NB4 (cell line): Measurements from ENCODE around the gene ADH1C.

ENCODE experiments used
- CTCF ChIP-seq: IDR thresholded peaks from one replicate; pipeline ENCODE4 v1.5.1; 2012; ENCODE audit warnings: low read depth, low read length
- MAX ChIP-seq: IDR thresholded peaks from 2 replicates; pipeline ENCODE4 v1.6.1; 2011; ENCODE audit warnings: low read depth, low read length
- MYC ChIP-seq: IDR thresholded peaks from 2 replicates; pipeline ENCODE4 v1.6.1; 2011; ENCODE audit warnings: low read depth, low read length
- POLR2A ChIP-seq: IDR thresholded peaks from 2 replicates; pipeline ENCODE4 v1.6.1; 2011; ENCODE audit warnings: mild to moderate bottlenecking; ENCODE audit not compliant: insufficient read length; ENCODE audit errors: extremely low read depth

DNA sequence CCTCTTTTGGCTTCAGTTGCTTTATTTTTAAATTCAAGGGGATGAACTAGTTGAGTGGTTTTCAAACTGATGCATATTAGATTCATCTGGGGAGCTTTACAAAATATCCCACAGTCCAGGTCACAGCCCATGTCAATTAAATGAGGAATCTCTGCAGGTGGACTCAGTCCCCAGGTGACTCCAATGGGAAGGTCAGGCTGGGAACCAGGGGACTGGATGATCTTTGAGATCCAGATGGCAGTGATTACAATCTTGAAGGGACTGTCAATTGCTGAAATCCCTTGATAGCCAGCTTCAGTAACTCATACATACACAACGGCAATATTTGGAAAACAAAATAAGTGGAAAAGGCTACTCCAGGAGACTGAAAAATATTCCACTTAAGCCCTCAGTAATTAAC is 38.3 kb downstream of the ADH1C start:
- TF ChIP-seq POLR2A (no peak), CTCF (no peak), MAX (no peak), MYC (no peak)
